ENCODE data around the gene ARHGEF3. TPM values are rescaled to one million over a fixed set of nuclear protein-coding genes. Genes with fewer than 3 reads are reported as not detected.

The ARHGEF3 gene
- total RNA-seq, 1 donor from 2014 or later, result 17.4 TPM

DNA sequence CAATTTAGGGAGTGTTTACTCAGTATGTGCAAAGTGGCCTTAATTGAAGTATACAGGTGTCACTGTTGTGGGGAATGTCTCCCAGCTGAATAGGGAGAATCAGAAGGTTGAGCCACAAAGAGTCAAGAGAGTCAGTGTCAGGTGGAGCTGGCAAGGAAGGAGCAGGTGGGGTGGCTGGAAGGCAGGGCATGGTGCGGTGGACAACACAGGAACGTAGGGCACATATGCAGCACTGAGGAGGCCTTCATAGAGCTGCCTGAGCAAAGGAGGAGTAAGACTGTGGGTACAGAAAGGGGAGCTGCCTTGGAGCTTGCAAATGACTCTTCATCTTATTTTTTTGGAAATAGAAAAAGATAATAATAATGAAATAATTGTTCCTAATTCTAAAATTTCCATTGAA is 20.0 kb downstream of the ARHGEF3 start:
- DNase-seq (ENCODE audit: extremely low spot score in 2 of 2), result no peak
- Histone ChIP-seq H3K27me3 (no peaks in the 10 kb centered on the region), H3K36me3 (no peaks in the 10 kb centered on the region), H3K4me3 (no peak overlapping the region), H3K27ac (peak overlapping the region; percentile 16), H3K4me1 (peaks cover 42% of the 10 kb centered on the region), H3K9me3 (no peaks in the 10 kb centered on the region)
- no peak for TF ChIP-seq POLR2AphosphoS5 (IDR thresholded peaks at IDR 0.05; ENCODE audit: insufficient read depth in 1 of 2, low read depth in 1 of 2)
- TF ChIP-seq, protein P1, sequence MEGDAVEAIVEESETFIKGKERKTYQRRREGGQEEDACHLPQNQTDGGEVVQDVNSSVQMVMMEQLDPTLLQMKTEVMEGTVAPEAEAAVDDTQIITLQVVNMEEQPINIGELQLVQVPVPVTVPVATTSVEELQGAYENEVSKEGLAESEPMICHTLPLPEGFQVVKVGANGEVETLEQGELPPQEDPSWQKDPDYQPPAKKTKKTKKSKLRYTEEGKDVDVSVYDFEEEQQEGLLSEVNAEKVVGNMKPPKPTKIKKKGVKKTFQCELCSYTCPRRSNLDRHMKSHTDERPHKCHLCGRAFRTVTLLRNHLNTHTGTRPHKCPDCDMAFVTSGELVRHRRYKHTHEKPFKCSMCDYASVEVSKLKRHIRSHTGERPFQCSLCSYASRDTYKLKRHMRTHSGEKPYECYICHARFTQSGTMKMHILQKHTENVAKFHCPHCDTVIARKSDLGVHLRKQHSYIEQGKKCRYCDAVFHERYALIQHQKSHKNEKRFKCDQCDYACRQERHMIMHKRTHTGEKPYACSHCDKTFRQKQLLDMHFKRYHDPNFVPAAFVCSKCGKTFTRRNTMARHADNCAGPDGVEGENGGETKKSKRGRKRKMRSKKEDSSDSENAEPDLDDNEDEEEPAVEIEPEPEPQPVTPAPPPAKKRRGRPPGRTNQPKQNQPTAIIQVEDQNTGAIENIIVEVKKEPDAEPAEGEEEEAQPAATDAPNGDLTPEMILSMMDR (IDR thresholded peaks at IDR 0.05), result no peak
- TF ChIP-seq POLR2A (IDR thresholded peaks at IDR 0.05), result no peak
- intact Hi-C loops (cut with DNase I), result no loop called here

- Histone ChIP-seq H3K9me3 (no peaks in the 10 kb centered on the region), H3K4me3 (no peak overlapping the region), H3K36me3 (no peaks in the 10 kb centered on the region), H3K27ac (no peak overlapping the region), H3K27me3 (no peaks in the 10 kb centered on the region), H3K4me1 (peaks cover 50% of the 10 kb centered on the region)
- TF ChIP-seq, protein P1 (IDR thresholded peaks at IDR 0.05), result no peak
- TF ChIP-seq POLR2AphosphoS5 (IDR thresholded peaks at IDR 0.05; ENCODE audit: insufficient read depth in 1 of 2, low read depth in 1 of 2), result no peak
- TF ChIP-seq POLR2A (IDR thresholded peaks at IDR 0.05), result no peak
- intact Hi-C loops (cut with DNase I), result no loop called here
- DNase-seq (ENCODE audit: extremely low spot score in 2 of 2), result no peak
Measured at GRCh38 chr3:56780936-56781335, 20.8 kb downstream of the ARHGEF3 start.

DNA sequence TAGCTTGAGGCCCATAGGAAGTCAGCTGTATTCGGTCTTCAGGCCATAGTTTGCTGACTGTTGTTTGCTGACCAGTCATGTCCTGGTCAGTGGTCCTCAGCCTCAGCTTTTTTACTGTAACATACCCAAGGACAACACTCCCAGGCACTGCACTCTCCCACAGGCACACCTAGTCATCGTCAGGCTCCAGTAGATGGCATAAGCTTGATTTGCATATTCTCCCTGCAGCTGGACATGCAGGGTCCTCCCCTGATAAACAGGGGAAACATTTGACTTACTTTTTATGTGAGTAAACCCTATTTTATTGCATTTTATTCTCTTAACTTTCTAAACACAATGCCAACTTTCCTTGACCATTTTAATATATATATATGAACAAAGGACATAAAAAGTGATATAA is 22.9 kb downstream of the ARHGEF3 start:
- Histone ChIP-seq H3K9me3 (no peaks in the 10 kb centered on the region), H3K4me3 (no peak overlapping the region), H3K27me3 (no peaks in the 10 kb centered on the region), H3K36me3 (no peaks in the 10 kb centered on the region), H3K27ac (no peak overlapping the region), H3K4me1 (peaks cover 41% of the 10 kb centered on the region)
- no peak for DNase-seq (ENCODE audit: extremely low spot score in 2 of 2)
- no peak for TF ChIP-seq POLR2AphosphoS5 (IDR thresholded peaks at IDR 0.05; ENCODE audit: insufficient read depth in 1 of 2, low read depth in 1 of 2)
- no peak for TF ChIP-seq POLR2A (IDR thresholded peaks at IDR 0.05)
- TF ChIP-seq, protein P1 (IDR thresholded peaks at IDR 0.05), result no peak
- intact Hi-C loops (cut with DNase I), result loop anchor here (1.0 kb wide), 1 partner anchor 20 kb away; no protein-coding TSS in a partner anchor

DNA sequence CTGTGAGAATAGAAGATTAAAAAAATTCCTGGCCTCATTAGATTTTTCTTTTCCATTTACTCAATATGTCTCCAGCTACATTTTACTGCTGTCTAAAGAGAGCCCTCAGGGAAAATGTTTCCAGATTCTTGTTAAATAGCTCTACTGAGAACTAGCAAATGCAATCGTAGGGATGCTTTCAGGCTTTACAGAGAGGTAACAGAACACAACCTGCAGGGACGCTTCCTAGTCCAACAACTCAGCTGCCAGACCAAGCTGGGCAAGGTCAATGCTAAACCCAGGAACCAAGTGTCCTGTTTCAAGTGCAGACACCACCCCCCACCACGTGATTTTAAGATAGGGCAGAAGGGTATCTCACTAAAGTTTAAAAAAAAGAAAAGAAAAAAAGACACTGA is 25.2 kb downstream of the ARHGEF3 start:
- Histone ChIP-seq H3K27me3 (no peaks in the 10 kb centered on the region), H3K27ac (no peak overlapping the region), H3K36me3 (peaks cover 0 to 10% of the 10 kb centered on the region in 2 donors), H3K9me3 (no peaks in the 10 kb centered on the region), H3K4me1 (peaks cover 24% of the 10 kb centered on the region), H3K4me3 (no peak overlapping the region)
- intact Hi-C loops (cut with DNase I), result no loop called here
- TF ChIP-seq POLR2AphosphoS5 (IDR thresholded peaks at IDR 0.05; ENCODE audit: insufficient read depth in 1 of 2, low read depth in 1 of 2) (no peak), POLR2A (IDR thresholded peaks at IDR 0.05) (no peak)
- TF ChIP-seq, protein P1 (IDR thresholded peaks at IDR 0.05), result no peak
- no peak for DNase-seq (ENCODE audit: extremely low spot score in 2 of 2)

- Histone ChIP-seq H3K4me1 (peaks cover 24% of the 10 kb centered on the region), H3K27me3 (no peaks in the 10 kb centered on the region), H3K27ac (no peak overlapping the region), H3K4me3 (peak overlapping the region in 1 of 2 donors; percentile 29), H3K9me3 (no peaks in the 10 kb centered on the region), H3K36me3 (peaks cover 0 to 10% of the 10 kb centered on the region in 2 donors)
- TF ChIP-seq, protein P1 (IDR thresholded peaks at IDR 0.05), result no peak
- TF ChIP-seq POLR2A (IDR thresholded peaks at IDR 0.05) (no peak), POLR2AphosphoS5 (IDR thresholded peaks at IDR 0.05; ENCODE audit: insufficient read depth in 1 of 2, low read depth in 1 of 2) (no peak)
- DNase-seq (ENCODE audit: extremely low spot score in 2 of 2), result no peak
- intact Hi-C loops (cut with DNase I), result no loop called here
Measured at GRCh38 chr3:56775838-56776555, 25.8 kb downstream of the ARHGEF3 start.
